ENCODE measurements around the gene RPS16. TPM values are rescaled to one million over a fixed set of nuclear protein-coding genes. Genes with fewer than 3 reads are reported as not detected.

The RPS16 gene
- total and polyA plus RNA-seq, 2 experiments from 2014 or later: 207 to 1,901 TPM

GRCh38 chr19:39438270-39438934 is 2.7 kb upstream of the RPS16 start:
- TF ChIP-seq NANOG (IDR thresholded peaks at IDR 0.05; ENCODE audit: borderline replicate concordance): no peak
- no peak for TF ChIP-seq EZH2phosphoT487 (IDR thresholded peaks at IDR 0.05; ENCODE audit: unreplicated experiment)
- no peak for TF ChIP-seq ZNF331 (CRISPR knock-in tag; IDR thresholded peaks at IDR 0.05; ENCODE audit: low read depth)
- TF ChIP-seq CTCF (conservative IDR thresholded peaks at IDR 0.05; ENCODE audit: low read depth in 2 of 2): no peak
- TF ChIP-seq ZNF462 (CRISPR knock-in tag; IDR thresholded peaks at IDR 0.05): no peak
- no peak for TF ChIP-seq POLR2AphosphoS5 (IDR thresholded peaks at IDR 0.05; ENCODE audit: low read depth)
- no peak for TF ChIP-seq REST (IDR thresholded peaks at IDR 0.05; ENCODE audit: unreplicated experiment)
- TF ChIP-seq EZH2 (IDR thresholded peaks at IDR 0.05; ENCODE audit: low read depth, unreplicated experiment): no peak
- TF ChIP-seq JUNB (IDR thresholded peaks at IDR 0.05; ENCODE audit: unreplicated experiment): no peak
- TF ChIP-seq ETS1 (IDR thresholded peaks at IDR 0.05): no peak
- TF ChIP-seq CREB1 (CRISPR knock-in tag; IDR thresholded peaks at IDR 0.05; ENCODE audit: low read depth): no peak
- TF ChIP-seq STAT1 (IDR thresholded peaks at IDR 0.05; ENCODE audit: unreplicated experiment): no peak
- no peak for TF ChIP-seq ZNF114 (CRISPR knock-in tag; IDR thresholded peaks at IDR 0.05)
- DNase-seq (ENCODE audit: low spot score) (no peak), ATAC-seq (no peak)
- Histone ChIP-seq H3K27ac (ENCODE audit: low read depth) (no peak overlapping the region), H3K9me2 (ENCODE audit: insufficient read depth) (no peaks in the 10 kb centered on the region), H3K4me1 (ENCODE audit: insufficient read depth) (peaks cover 18% of the 10 kb centered on the region), H3K4me2 (no peak overlapping the region), H3K36me3 (ENCODE audit: insufficient read depth) (peaks cover 20% of the 10 kb centered on the region), H3K79me2 (replicated peaks; ENCODE audit: insufficient read depth) (peaks cover 24% of the 10 kb centered on the region), H2AFZ (no peak overlapping the region), H3K4me3 (no peak overlapping the region), H3K27me3 (ENCODE audit: insufficient read depth) (no peaks in the 10 kb centered on the region), H4K20me1 (replicated peaks; ENCODE audit: insufficient read depth) (peaks cover 11% of the 10 kb centered on the region), H3F3A (replicated peaks; ENCODE audit: low read depth) (peaks cover 26% of the 10 kb centered on the region)
- no peak overlapping the region; the same call in 2 of the 3 replicates for H3K4me3 Mint-ChIP-seq
- H3K9me3 Mint-ChIP-seq: peaks cover 6% of the 10 kb centered on the region
- H3K36me3 Mint-ChIP-seq (ENCODE audit: low read depth): peaks cover 24% of the 10 kb centered on the region
- H3K27ac Mint-ChIP-seq: no peak overlapping the region
- H3K4me1 Mint-ChIP-seq: peaks cover 37% of the 10 kb centered on the region
- H3K27me3 Mint-ChIP-seq (ENCODE audit: insufficient read depth, low read depth, poor library complexity): peaks cover 42% of the 10 kb centered on the region

Measured in GM23338 (cell line).